SK-N-SH (cell line): ENCODE results near the gene FAF2.

Experiments
- CTCF ChIP-seq: fragments of 200-600 bp; sonication (generic); IDR thresholded peaks from 2 replicates; pipeline ENCODE4 v1.6.1; 2017; ENCODE audit warnings: antibody characterized with exemption, mild to moderate bottlenecking, moderate library complexity
- GABPA ChIP-seq: IDR thresholded peaks from 2 replicates; pipeline ENCODE4 v1.4.0; 2012; ENCODE audit warnings: low read depth, mild to moderate bottlenecking
- GATA2 ChIP-seq: sonication (generic); formaldehyde crosslinking; IDR thresholded peaks from 2 replicates; pipeline ENCODE4 v1.5.0; 2020; ENCODE audit warnings: mild to moderate bottlenecking, missing genetic modification reagents
- IRF3 ChIP-seq: fragments of 150-350 bp; IDR thresholded peaks from 2 replicates; pipeline ENCODE4 v1.6.1; 2016; ENCODE audit warnings: mild to moderate bottlenecking, low read depth, low read length
- MAX ChIP-seq: IDR thresholded peaks from 2 replicates; pipeline ENCODE4 v1.4.0; 2012; ENCODE audit warnings: low read depth
- MEF2A ChIP-seq: IDR thresholded peaks from 2 replicates; pipeline ENCODE4 v1.4.0; 2012; ENCODE audit warnings: low read depth, borderline replicate concordance
- MXI1 ChIP-seq: IDR thresholded peaks from 2 replicates; pipeline ENCODE4 v1.6.1; 2012; ENCODE audit warnings: mild to moderate bottlenecking, low read depth, low read length, improper control_type of control experiment
- NRF1 ChIP-seq: IDR thresholded peaks from 2 replicates; pipeline ENCODE4 v1.6.1; 2012; ENCODE audit warnings: low read depth, mild to moderate bottlenecking, low read length
- POLR2AphosphoS5 ChIP-seq: IDR thresholded peaks from 2 replicates; pipeline ENCODE4 v1.6.1; 2012; ENCODE audit warnings: low read depth, low read length
- RAD21 ChIP-seq: IDR thresholded peaks from 2 replicates; pipeline ENCODE4 v1.6.1; 2012; ENCODE audit warnings: mild to moderate bottlenecking, low read length
- REST ChIP-seq: IDR thresholded peaks from 2 replicates; pipeline ENCODE4 v1.6.1; 2012; ENCODE audit warnings: mild to moderate bottlenecking, low read depth, low read length, moderate library complexity
- RFX5 ChIP-seq: IDR thresholded peaks from 2 replicates; pipeline ENCODE4 v1.6.1; 2012; ENCODE audit warnings: mild to moderate bottlenecking, improper control_type of control experiment, low read length
- TAF1 ChIP-seq: IDR thresholded peaks from 2 replicates; pipeline ENCODE4 v1.6.1; 2012; ENCODE audit warnings: low read depth, mild to moderate bottlenecking, low read length, moderate library complexity, borderline replicate concordance

GRCh38 chr5:176427971-176428370, 20.2 kb upstream of the FAF2 start:
- TF ChIP-seq CTCF (no peak), POLR2AphosphoS5 (no peak), GABPA (no peak), TAF1 (no peak), RAD21 (no peak), MXI1 (no peak), IRF3 (no peak), RFX5 (no peak), GATA2 (CRISPR knock-in tag) (no peak), MAX (no peak), REST (no peak), MEF2A (no peak), NRF1 (no peak)
